Muscle of arm (tissue), 12 donors: ENCODE data around the gene SNRNP200. TPM values are rescaled to one million over a fixed set of nuclear protein-coding genes. Genes with fewer than 3 reads are reported as not detected.
A peak's percentile ranks its signal among the peaks of the same experiment; 100 is the strongest.
"Not testable (repeated sequence)": the region's sequence is repeated elsewhere in the genome, so short reads cannot be mapped to it uniquely, and the experiment has no call there.

Experiments used
- DNase-seq: peaks from one replicate; pipeline ENCODE4 v3.0.0-alpha.2; 2013
- polyA plus RNA-seq, 12 donors: library from polyadenylated mRNA; unstranded; fragments of 120-200 nt; gene quantifications; one replicate each; pipeline ENCODE4 v1.2.1, GENCODE V29; 2013; ENCODE audit not compliant: insufficient read length in 12 of 12

SNRNP200 gene
- polyA plus RNA-seq, 12 donors, result 78.7 to 118 (median 91.1) TPM; not detected in 1

- DNase-seq, result no peak
These were observed 18.0 kb downstream of the SNRNP200 start for GRCh38 chr2:96287273-96287856.

GRCh38 chr2:96276787-96277499 lies 28.4 kb downstream of the SNRNP200 start:
- no peak for DNase-seq

DNA sequence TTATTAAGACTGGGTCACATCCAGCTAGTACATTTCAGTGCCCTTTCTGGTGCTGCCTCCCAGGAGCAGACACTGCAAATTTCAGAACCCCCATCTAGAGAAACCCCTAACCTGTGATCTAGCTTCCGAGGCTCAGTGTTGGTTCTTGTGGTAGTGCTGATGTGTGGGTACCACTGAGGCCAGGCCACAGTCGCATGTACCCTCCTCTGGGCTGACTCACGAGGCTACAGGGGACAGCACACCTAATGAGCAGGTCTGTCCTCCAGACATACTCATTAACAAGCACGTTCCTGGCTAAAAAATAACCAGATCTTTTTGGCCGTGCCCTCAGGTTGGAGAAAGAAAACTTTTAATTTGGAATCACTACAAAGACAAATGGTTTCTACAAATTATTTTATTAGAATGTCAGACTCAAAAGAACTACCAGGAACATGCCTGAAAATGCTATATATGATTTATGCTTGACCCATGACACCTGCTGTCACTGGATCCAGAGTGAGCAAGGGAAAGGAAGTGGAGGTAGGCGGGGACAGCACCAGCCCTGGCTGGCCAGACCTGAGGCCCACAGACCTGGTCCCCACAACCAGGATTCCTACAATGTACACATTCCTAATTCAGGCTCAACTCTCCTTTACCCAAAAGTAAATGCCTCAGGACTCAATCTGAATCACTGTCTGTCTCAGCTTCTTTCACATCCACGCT lies 30.8 kb downstream of the SNRNP200 start:
- DNase-seq, result no peak

DNA sequence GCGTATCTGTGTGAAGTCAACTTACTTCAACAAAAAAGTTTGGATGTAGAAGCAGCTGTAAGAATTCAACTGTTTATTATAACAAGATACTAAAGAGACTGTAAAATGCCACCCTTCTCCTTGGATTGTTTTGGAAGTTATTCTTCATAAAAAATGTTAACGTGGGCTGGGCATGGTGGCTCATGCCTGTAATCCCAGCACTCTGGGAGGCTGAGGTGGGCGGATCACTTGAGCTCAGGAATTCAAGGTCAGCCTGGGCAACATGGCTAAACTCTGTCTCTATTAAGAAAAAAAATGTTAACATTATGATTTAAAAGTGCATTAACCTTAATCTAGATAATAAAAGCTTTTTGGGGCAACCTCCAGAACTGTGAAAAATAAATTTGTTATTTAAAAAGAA lies 31.6 kb downstream of the SNRNP200 start:
- DNase-seq, result no peak

GRCh38 chr2:96271995-96272394 lies 33.4 kb downstream of the SNRNP200 start:
- no peak for DNase-seq

GRCh38 chr2:96267159-96267971 lies 38.0 kb downstream of the SNRNP200 start:
- DNase-seq, result no peak

- DNase-seq, result peak; percentile 96
These were observed 39.3 kb downstream of the SNRNP200 start, which contains the start of the genes CIAO1 and TMEM127 for GRCh38 chr2:96265840-96266679. Gene CIAO1 (plus strand): TSS chr2:96266225. CDS start chr2:96266351, 126 bp downstream. Gene TMEM127 (minus strand): TSS chr2:96265997. CDS start chr2:96265381, 616 bp downstream.

DNA sequence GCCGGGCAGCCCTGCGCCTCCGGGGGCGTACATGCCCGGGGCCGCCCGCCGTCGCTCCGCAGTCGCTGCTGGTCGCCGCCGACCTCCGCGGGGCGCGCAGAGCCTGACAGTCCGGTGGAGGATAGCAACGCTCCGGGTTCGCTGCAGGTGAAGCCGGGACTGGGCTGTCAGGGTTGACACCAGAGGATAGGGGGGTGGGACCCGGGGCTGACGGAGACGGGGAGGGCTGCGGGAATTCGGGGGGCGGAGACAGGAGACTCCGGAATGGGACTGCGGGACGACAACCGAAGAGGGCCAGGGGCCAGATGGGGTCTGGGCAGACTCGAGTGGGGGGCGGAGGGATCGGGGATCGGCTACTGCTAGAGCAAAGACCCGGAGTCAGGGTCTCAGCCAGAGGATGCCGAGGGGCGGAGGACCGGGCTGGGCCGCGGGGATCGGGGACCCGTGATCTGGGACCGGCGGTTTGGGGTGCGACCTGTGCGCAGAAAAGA lies 40.0 kb downstream of the SNRNP200 start:
- DNase-seq, result no peak

DNA sequence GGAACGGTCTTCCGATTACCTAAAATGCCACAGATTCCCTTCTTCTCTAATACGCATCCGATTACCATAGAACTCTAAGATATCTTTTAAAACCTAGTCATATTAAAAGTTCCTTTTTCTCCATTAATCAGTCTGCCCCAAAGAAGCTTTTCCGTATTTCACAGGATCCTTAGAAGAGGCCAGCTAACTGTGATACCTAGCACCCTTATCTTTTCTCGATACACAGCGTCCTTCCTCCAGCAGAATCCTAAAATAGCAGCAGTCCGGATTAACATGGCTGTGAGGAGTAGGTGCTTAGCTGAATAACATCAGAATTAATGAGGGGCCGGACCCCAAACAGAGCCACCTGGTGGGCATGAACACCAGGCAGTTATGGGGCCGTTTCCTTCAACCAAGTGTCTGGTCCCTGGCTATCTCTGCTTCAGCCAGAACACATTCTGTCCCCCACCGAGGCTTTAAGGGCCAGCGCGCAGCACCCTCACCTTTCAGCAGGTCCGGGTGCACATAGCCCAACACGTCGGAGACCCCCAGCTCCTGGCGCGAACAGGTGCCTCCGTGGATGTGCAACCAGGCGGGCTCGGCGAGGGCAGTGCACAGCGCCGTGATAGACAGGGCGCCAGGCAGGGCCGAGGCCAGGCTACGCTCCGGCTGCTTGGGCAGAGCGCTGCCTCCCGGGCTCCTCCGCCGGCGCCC lies 40.5 kb downstream of the SNRNP200 start:
- DNase-seq, result no peak

DNA sequence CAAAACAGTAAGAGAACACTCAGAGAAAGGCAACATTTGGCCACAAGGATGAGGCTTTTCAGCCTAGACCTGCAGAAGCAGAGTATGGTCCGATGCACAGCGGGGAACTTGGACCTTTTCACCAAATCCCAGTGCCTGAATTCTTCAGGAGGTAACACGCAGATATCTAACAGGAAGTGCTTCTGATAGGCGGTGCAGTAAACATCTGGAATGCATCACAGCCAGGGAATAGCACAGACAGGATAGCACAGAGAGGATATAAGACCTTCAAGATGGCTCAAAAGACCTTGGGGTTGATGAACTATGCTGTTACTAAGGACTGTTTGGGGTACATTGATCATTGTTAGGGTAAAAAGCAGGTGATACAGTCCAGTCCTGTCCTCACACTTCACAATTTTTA lies 41.3 kb downstream of the SNRNP200 start:
- DNase-seq, result no peak

DNA sequence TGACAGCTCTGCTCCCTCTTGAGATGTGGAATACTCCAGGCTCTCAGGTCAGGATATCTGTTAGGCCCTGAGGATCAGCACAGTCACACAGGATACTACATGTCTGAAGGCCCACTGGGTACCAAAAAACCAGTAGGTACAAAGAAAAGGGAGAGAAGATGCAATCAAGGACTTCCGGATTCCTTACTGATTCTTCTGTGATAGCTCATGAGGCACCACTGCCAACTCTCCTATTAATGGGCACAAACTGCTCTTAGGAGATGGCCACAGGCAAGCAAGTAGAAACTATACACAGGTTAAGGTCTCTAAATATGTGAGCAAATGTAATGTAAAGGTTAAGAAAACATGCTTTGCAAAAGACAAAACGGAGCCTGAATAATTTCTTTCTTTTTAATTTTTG lies 43.0 kb downstream of the SNRNP200 start:
- no peak for DNase-seq

GRCh38 chr2:96261328-96262003 lies 43.9 kb downstream of the SNRNP200 start:
- DNase-seq, result no peak

GRCh38 chr2:96260387-96261260 lies 44.7 kb downstream of the SNRNP200 start:
- DNase-seq, result no peak

DNA sequence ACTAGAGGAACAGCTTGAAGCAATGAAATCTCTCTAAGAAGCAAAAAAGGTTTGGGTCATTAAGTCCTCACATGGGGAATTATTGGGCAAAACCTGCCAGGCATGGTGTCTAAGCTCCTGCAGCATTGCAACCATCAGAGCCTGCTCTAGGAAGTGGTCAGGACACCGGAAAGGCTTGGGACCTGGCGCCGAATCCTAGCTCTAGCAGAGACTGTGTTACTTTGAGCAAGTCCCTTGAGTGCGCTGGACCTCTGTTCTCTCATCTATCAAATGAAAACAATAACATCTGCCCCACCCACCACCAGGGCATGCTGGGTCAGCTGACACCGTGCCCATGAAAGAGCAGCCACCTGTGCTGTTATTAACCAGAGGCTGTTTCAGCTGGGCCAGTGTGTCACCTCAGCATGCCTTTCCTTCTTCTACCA lies 45.8 kb downstream of the SNRNP200 start:
- DNase-seq, result no peak

GRCh38 chr2:96258166-96259022 lies 47.0 kb downstream of the SNRNP200 start:
- no peak for DNase-seq

DNA sequence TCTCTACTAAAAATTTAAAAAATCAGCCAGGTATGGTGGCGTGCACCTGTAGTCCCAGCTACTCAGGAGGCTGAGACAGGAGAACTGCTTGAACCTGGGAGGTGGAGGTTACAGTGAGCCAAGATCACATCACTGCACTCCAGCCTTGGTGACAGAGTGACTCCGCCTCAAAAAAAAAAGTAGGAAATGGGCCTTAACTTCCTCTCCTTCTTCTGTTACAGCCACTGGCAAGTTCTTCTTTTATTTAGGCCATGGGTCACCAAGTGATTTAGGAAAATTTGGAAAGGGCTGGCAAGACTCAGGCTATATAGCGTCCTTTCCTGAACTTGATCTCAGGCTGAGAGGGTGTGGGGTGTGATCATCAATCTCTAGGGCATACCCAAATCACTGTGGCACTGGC lies 47.6 kb downstream of the SNRNP200 start:
- not testable (repeated sequence) for DNase-seq

DNA sequence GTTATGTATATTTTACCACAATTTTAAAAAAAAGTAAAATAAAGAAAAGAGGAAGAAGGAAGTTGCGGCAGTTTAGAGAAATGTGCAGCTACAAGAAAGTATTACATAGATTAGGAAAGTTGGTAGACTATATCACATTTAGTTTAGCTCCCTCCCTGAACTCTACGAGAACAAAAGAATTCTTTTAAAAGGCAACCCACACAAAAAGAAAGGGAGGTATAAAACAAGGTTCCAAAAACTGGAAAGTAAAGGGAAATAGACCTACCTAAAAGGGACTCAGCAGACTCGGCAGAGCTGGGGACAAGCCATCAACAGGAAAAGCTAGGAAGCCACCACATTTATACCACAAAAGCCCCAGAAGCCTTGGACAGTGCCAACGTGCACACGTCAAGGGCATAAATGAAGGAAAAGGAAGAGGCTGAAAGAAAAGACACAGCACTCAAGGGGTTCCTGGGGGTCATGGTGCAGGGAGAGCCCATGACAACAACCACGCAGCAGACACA lies 48.7 kb downstream of the SNRNP200 start:
- no peak for DNase-seq
